ENCODE results near the gene DNAH1. TPM values are rescaled to one million over a fixed set of nuclear protein-coding genes. Genes with fewer than 3 reads are reported as not detected.

DNAH1 gene
- total and polyA plus RNA-seq, 2 of the 13 experiments (the other 11 are each of a cell fraction or from before 2014, with no cell fraction given): 0.64 to 3.5 TPM

DNA sequence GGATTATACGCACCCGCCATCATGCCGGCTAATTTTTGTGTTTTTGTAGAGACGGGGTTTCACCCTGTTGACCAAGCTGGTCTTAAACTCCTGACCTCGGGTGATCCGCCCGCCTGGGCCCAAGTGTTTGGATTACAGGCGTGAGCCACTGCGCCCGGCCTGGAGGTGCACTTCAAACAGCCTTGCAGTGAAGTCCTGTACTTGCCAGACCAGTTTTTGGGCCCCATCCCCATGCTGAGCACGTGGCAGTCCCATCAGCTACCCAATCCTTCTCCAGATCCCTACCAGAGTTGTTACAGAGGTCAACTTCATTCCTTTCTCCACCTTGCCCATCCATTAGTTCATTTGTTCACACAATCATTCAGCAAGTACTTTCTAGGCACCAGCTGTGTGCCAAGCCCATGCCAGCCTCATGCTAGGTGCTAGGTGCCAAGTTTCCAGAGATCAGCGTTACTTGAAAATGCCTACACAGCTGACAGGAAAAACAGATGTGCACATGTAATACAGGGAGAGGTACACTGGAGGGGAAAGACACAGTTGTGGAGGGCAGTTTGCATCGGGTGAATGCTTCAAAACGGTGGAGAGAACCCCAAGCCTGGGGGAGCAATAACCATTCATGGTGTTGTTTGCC is 2.2 kb downstream of the DNAH1 start:
- CTCF ChIA-PET (ENCODE audit: low intra/inter-chr PET ratio, low total read pairs): no interaction called here
- intact Hi-C loops (cut with micrococcal nuclease; ENCODE audit: unreplicated experiment): no loop called here

More for the DNA sequence above, 2.2 kb downstream of the DNAH1 start:
- H3K9ac ChIP-seq (ENCODE audit: insufficient read depth, low read depth, low read length): no peak overlapping the region
- no peak for FAIRE-seq
- POLR2A ChIA-PET: no interaction called here
- ATAC-seq: no peak
- DNase-seq (ENCODE audit: low spot score): no peak
- no peaks in the 10 kb centered on the region for H3K36me3 ChIP-seq (replicated peaks in 1 of 2; ENCODE audit: control insufficient read depth in 1 of 2, insufficient read depth in 2 of 2, low read length in 2 of 2)
- peaks cover 3% of the 10 kb centered on the region; the same call in 1 of the 2 replicates for H4K20me1 ChIP-seq (ENCODE audit: insufficient read depth, low read length)
- H2AFZ ChIP-seq (ENCODE audit: low read length): no peak overlapping the region
- TF ChIP-seq SOX5 (CRISPR knock-in tag; IDR thresholded peaks at IDR 0.05; ENCODE audit: borderline replicate concordance) (no peak), SIN3B (IDR thresholded peaks at IDR 0.05; ENCODE audit: low read length) (no peak), ZNF510 (CRISPR knock-in tag; IDR thresholded peaks at IDR 0.05; ENCODE audit: low read depth) (no peak), REXO4 (CRISPR knock-in tag; IDR thresholded peaks at IDR 0.05; ENCODE audit: borderline replicate concordance) (no peak), FOSL1 (CRISPR knock-in tag; IDR thresholded peaks at IDR 0.05; ENCODE audit: borderline replicate concordance) (no peak), ATAD3A (CRISPR knock-in tag; IDR thresholded peaks at IDR 0.05) (no peak), ARID2 (CRISPR knock-in tag; IDR thresholded peaks at IDR 0.05; ENCODE audit: borderline replicate concordance) (no peak), ZNF879 (CRISPR knock-in tag; IDR thresholded peaks at IDR 0.05) (no peak), ZNF335 (CRISPR knock-in tag; IDR thresholded peaks at IDR 0.05) (no peak), ZNF547 (CRISPR knock-in tag; IDR thresholded peaks at IDR 0.05) (no peak), HMG20B (CRISPR knock-in tag; conservative IDR thresholded peaks at IDR 0.05) (no peak)
- TF ChIP-seq, protein P1, sequence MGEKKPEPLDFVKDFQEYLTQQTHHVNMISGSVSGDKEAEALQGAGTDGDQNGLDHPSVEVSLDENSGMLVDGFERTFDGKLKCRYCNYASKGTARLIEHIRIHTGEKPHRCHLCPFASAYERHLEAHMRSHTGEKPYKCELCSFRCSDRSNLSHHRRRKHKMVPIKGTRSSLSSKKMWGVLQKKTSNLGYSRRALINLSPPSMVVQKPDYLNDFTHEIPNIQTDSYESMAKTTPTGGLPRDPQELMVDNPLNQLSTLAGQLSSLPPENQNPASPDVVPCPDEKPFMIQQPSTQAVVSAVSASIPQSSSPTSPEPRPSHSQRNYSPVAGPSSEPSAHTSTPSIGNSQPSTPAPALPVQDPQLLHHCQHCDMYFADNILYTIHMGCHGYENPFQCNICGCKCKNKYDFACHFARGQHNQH (CRISPR knock-in tag; IDR thresholded peaks at IDR 0.05): no peak
- TF ChIP-seq, protein P2, sequence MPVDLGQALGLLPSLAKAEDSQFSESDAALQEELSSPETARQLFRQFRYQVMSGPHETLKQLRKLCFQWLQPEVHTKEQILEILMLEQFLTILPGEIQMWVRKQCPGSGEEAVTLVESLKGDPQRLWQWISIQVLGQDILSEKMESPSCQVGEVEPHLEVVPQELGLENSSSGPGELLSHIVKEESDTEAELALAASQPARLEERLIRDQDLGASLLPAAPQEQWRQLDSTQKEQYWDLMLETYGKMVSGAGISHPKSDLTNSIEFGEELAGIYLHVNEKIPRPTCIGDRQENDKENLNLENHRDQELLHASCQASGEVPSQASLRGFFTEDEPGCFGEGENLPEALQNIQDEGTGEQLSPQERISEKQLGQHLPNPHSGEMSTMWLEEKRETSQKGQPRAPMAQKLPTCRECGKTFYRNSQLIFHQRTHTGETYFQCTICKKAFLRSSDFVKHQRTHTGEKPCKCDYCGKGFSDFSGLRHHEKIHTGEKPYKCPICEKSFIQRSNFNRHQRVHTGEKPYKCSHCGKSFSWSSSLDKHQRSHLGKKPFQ (CRISPR knock-in tag; IDR thresholded peaks at IDR 0.05; ENCODE audit: insufficient replicate concordance): no peak
- TF ChIP-seq, protein P3, sequence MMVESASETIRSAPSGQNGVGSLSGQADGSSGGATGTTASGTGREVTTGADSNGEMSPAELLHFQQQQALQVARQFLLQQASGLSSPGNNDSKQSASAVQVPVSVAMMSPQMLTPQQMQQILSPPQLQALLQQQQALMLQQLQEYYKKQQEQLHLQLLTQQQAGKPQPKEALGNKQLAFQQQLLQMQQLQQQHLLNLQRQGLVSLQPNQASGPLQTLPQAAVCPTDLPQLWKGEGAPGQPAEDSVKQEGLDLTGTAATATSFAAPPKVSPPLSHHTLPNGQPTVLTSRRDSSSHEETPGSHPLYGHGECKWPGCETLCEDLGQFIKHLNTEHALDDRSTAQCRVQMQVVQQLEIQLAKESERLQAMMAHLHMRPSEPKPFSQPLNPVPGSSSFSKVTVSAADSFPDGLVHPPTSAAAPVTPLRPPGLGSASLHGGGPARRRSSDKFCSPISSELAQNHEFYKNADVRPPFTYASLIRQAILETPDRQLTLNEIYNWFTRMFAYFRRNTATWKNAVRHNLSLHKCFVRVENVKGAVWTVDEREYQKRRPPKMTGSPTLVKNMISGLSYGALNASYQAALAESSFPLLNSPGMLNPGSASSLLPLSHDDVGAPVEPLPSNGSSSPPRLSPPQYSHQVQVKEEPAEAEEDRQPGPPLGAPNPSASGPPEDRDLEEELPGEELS (CRISPR knock-in tag; IDR thresholded peaks at IDR 0.05): no peak
- peaks cover 20% of the 10 kb centered on the region for H3K4me1 ChIP-seq (ENCODE audit: insufficient read depth, low read length)
- in situ Hi-C loops (cut with HindIII; ENCODE audit: extremely low pct_ligation_motif_present, low pct_unique_long_range_greater_than_20kb): no loop called here
- WGBS (ENCODE audit: low lambda C conversion rate): 88% methylated on average over 13 of the region's 14 CpGs
- H3K9me3 ChIP-seq (ENCODE audit: low read length): no peaks in the 10 kb centered on the region
- H3K79me2 ChIP-seq (ENCODE audit: insufficient read depth, low read length): no peaks in the 10 kb centered on the region
- no peak overlapping the region for H3K4me3 ChIP-seq (replicated peaks in 1 of 3; ENCODE audit: insufficient read depth in 1 of 3, low read depth in 2 of 3, low read length in 3 of 3)
- H3K27ac ChIP-seq (ENCODE audit: extremely low read length, insufficient read depth, low read length): no peak overlapping the region
- H3K27me3 ChIP-seq (ENCODE audit: control insufficient read depth in 1 of 2, insufficient read depth in 2 of 2, low read length in 2 of 2): no peaks in the 10 kb centered on the region; a peak in 1 of 5 replicates
- no peak overlapping the region for H3K4me2 ChIP-seq (ENCODE audit: low read depth, low read length)
- BruUV-seq (replicated peaks): no TSS peak
